ENCODE results near the gene DDX42. TPM values are rescaled to one million over a fixed set of nuclear protein-coding genes. Genes with fewer than 3 reads are reported as not detected.

DDX42 gene
- total and polyA plus RNA-seq, 12 donors = 27.7 to 69.9 (median 61.8) TPM

DNA sequence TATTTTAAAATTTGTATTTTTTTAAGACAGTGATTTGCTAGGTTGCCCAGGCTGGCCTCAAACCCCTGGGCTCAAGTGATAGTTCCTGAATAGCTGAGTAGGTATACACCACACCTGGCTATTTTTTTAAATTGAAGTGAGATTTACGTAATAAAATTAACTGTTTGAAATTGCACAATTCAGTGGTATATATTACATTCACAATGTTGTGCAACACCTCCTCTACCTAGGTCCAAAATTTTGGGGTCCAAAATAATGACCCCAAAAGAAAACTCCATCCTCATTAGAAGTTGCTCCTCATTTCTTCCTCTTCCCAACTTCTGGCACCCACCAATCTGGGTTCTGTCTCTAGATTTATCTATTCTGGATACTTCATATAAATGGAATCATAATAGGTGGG, 71.5 kb downstream of the DDX42 start:
- Histone ChIP-seq H3K27me3 (no peaks in the 10 kb centered on the region), H3K4me1 (peaks cover 10 to 38% (median 20%) of the 10 kb centered on the region in 9 donors), H3K36me3 (no peaks in the 10 kb centered on the region), H3K9me3 (peaks cover 0 to 5% (median 0%) of the 10 kb centered on the region in 11 donors), H3K4me3 (no peak overlapping the region), H3K27ac (no peak overlapping the region)
- intact Hi-C loops (cut with DNase I) = no loop called here
- TF ChIP-seq, protein P1, sequence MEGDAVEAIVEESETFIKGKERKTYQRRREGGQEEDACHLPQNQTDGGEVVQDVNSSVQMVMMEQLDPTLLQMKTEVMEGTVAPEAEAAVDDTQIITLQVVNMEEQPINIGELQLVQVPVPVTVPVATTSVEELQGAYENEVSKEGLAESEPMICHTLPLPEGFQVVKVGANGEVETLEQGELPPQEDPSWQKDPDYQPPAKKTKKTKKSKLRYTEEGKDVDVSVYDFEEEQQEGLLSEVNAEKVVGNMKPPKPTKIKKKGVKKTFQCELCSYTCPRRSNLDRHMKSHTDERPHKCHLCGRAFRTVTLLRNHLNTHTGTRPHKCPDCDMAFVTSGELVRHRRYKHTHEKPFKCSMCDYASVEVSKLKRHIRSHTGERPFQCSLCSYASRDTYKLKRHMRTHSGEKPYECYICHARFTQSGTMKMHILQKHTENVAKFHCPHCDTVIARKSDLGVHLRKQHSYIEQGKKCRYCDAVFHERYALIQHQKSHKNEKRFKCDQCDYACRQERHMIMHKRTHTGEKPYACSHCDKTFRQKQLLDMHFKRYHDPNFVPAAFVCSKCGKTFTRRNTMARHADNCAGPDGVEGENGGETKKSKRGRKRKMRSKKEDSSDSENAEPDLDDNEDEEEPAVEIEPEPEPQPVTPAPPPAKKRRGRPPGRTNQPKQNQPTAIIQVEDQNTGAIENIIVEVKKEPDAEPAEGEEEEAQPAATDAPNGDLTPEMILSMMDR (IDR thresholded peaks at IDR 0.05) = no peak
- 40 to 96% methylated on average over 1 of the region's 1 CpG for WGBS, 2 donors
- DNase-seq = no peak
- ATAC-seq = no peak

DNA sequence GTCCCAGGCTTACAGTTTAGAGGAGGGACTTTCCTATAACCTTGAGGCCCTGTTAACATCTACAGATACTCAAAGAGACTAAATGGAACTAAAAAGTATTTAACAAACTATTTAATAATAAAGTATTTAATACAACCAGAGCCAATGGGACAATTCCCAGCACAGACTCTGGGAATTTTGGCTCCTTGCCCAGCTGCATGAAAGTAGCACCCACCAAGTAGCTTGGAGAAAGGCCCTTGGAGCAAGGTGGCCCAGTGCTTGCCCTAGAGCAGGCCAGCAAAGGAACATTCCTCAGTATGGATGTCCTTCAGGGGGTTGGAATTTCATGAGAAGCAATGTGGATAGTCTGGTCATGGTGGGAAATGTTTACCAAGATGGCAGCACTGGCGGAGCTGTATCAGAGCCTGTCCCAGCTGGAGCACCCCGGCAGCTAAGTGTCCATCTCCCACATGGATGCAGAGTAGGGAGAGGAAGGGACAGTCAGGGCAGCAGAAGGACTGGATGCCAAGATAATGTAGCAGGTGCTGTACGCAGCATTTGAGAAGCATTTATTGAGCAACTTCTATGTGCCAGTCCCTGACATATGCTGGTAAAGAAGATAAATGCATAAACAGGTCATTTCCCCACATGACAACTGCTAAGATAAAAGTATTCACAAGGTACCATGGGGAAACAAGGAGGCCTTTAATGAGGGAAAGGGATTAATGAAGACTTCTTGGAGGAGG, 73.7 kb downstream of the DDX42 start:
- ATAC-seq = no peak
- H3K4me3 ChIP-seq = no peak overlapping the region
- DNase-seq = no peak
- no peaks in the 10 kb centered on the region for H3K36me3 ChIP-seq
- no peak overlapping the region for H3K27ac ChIP-seq
- H3K27me3 ChIP-seq = no peaks in the 10 kb centered on the region
- peaks cover 0 to 24% (median 9%) of the 10 kb centered on the region in 9 donors for H3K4me1 ChIP-seq
- peaks cover 0 to 5% (median 0%) of the 10 kb centered on the region in 11 donors for H3K9me3 ChIP-seq
- TF ChIP-seq, protein P1 (IDR thresholded peaks at IDR 0.05) = no peak
- 84 to 96% methylated on average over 3 of the region's 3 CpGs for WGBS, 2 donors
- intact Hi-C loops (cut with DNase I) = no loop called here

DNA sequence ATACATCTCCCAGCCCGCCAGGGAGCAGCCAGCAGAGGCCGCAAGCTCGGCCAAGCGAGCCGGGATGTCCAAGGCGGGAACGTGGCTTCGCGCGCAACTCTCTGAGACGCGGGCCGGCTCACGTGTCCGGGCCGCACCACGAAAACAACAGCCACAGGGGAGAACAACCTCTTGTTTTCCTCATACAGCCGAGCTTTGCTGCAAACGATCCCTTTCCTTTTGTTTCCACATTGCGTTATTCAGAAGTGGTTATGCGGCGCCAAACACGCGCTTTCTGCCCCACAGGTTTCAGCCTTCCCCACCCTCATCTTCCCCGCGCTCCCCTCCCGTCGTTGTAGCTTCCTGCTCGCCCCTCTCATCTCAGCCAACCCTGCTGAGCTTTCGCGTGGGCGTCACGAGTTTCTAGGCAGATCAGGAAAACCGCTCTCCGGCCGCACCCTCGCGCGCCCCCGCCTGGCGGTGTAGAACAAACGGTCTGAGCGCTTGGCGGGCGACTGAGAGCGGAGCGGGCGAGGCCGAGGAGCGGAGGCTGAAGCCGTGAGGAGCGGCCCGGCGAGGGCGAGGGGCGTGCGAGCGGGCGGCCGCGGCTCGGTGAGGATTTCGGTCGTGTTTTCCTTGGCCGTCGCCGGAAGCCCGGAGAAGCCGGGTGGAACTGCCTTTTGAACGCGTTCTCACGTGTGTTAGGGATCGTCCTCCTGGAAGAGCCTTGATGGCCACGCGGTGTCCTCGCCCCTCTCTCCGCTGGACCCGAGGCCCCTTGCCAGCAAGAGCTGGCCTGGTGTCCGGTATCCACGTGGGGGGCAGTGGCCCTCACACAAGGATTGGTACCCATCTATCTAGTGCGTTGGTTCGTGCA, 75.1 kb downstream of the DDX42 start:
- WGBS, 2 donors = 12 to 17% methylated on average over 82 of the region's 82 CpGs
- Histone ChIP-seq H3K27me3 (no peaks in the 10 kb centered on the region), H3K9me3 (peaks cover 0 to 5% (median 0%) of the 10 kb centered on the region in 11 donors), H3K4me1 (peaks cover 0 to 17% (median 2%) of the 10 kb centered on the region in 9 donors), H3K27ac (peak overlapping the region in 7 of 10 donors; percentile 11 to 79 (median 58)), H3K4me3 (peak overlapping the region in 8 of 10 donors; percentile 28 to 45 (median 38)), H3K36me3 (no peaks in the 10 kb centered on the region)
- peak; percentile 93 for DNase-seq
- TF ChIP-seq, protein P1 (IDR thresholded peaks at IDR 0.05) = peak; percentile 65 to 84 (median 77)
- intact Hi-C loops (cut with DNase I) = no loop called here
- peak; percentile 90 to 97 (median 96) for ATAC-seq

DNA sequence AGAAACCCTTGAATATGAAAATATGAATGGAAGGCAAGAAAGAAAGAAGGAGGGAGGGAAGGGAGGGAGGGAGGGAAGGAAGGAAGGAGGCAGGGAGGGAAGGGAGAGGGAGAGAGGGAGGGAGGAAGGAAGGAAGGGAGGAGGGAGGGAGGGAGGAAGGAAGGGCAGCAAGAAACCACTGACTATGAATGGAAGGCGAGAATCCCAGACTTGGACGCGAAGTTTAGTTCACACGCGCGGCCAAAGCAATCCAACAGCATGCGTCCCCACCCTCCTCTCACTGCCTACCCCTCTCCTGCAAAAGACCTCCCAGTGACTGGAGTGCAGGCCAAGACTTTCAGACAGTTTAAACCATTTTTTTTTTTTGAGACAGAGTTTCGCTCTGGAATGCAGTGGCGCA, 76.4 kb downstream of the DDX42 start:
- TF ChIP-seq, protein P1 (IDR thresholded peaks at IDR 0.05) = no peak
- Histone ChIP-seq H3K4me3 (no peak overlapping the region), H3K36me3 (no peaks in the 10 kb centered on the region), H3K27me3 (no peaks in the 10 kb centered on the region), H3K27ac (no peak overlapping the region), H3K9me3 (peaks cover 0 to 5% (median 0%) of the 10 kb centered on the region in 11 donors), H3K4me1 (peaks cover 0 to 13% (median 0%) of the 10 kb centered on the region in 9 donors)
- intact Hi-C loops (cut with DNase I) = no loop called here
- DNase-seq = no peak
- 71% methylated on average over 9 of the region's 9 CpGs for WGBS, 2 donors
- no peak for ATAC-seq

Measured in heart right ventricle (tissue), 16 donors.